ENCODE measurements around the gene GSS.
"Not testable (repeated sequence)": the region's sequence is repeated elsewhere in the genome, so short reads cannot be mapped to it uniquely, and the experiment has no call there.

Gene GSS

GRCh38 chr20:34898129-34898528, 57.5 kb downstream of the GSS start:
- H3K4ac ChIP-seq (ENCODE audit: low read depth, low read length); H2AK5ac ChIP-seq (ENCODE audit: low read length); H3K4me3 ChIP-seq (ENCODE audit: low read length); H2BK5ac ChIP-seq (ENCODE audit: low read length); H4K8ac ChIP-seq (ENCODE audit: low read depth, low read length); H3K23ac ChIP-seq (ENCODE audit: low read length); H4K5ac ChIP-seq (ENCODE audit: low read length); H3K79me1 ChIP-seq (ENCODE audit: low read length); H3K9ac ChIP-seq (ENCODE audit: low read length); H3K79me2 ChIP-seq (ENCODE audit: control insufficient read depth, insufficient read depth, low read length); H3K36me3 ChIP-seq (ENCODE audit: control insufficient read depth, insufficient read depth, low read length); H3K18ac ChIP-seq (ENCODE audit: low read length); H2BK15ac ChIP-seq (replicated peaks; ENCODE audit: low read depth); H3K27ac ChIP-seq (ENCODE audit: low read depth, low read length); H3K27me3 ChIP-seq (ENCODE audit: insufficient read depth, low read length, poor library complexity); H3K4me1 ChIP-seq (ENCODE audit: control insufficient read depth, low read depth, low read length); H3K56ac ChIP-seq (ENCODE audit: low read length); H2BK120ac ChIP-seq (ENCODE audit: low read depth, low read length); DNase-seq; H3K4me2 ChIP-seq (ENCODE audit: low read length): not testable (repeated sequence)
- WGBS (ENCODE audit: extremely low coverage, insufficient coverage, low lambda C conversion rate): no CpG with 5 or more reads among the region's 3 CpGs

DNA sequence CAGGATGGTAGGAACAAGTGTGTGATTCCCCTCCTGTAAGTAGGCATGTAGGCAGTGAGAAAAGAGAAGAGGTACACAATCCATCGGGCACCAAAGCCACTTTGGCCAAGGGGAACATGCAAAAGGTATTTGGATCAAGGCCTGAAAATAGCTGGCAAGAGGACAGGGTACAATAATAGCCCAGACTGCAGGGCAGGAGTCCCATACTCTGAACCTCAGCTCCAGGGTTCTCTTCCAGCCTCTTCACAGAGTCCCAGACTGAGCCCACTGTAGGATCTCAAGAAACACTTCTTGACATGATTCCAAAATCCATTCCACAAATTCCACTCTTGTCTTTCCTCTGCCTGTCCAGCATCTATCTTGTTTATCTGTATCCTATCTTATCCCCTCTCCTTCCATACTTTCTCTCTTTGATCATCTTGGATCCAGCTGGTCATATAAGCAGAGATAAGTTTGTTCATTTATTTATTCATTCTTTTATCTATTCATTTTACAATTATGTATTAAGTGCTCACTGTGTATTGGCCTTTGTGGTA, 59.5 kb downstream of the GSS start:
- Histone ChIP-seq H2AK5ac (ENCODE audit: low read length) (no peak overlapping the region), H3K4me3 (ENCODE audit: low read length) (no peak overlapping the region), H3K79me1 (ENCODE audit: low read length) (no peaks in the 10 kb centered on the region), H2BK15ac (replicated peaks; ENCODE audit: low read depth) (no peak overlapping the region), H3K4ac (ENCODE audit: low read depth, low read length) (no peak overlapping the region), H3K4me2 (ENCODE audit: low read length) (no peak overlapping the region), H3K27me3 (ENCODE audit: insufficient read depth, low read length, poor library complexity) (no peaks in the 10 kb centered on the region), H3K36me3 (ENCODE audit: control insufficient read depth, insufficient read depth, low read length) (no peaks in the 10 kb centered on the region), H3K4me1 (ENCODE audit: control insufficient read depth, low read depth, low read length) (no peaks in the 10 kb centered on the region), H4K8ac (ENCODE audit: low read depth, low read length) (no peak overlapping the region), H3K9ac (ENCODE audit: low read length) (no peak overlapping the region), H2BK5ac (ENCODE audit: low read length) (no peak overlapping the region), H2BK120ac (ENCODE audit: low read depth, low read length) (no peak overlapping the region), H3K23ac (ENCODE audit: low read length) (no peak overlapping the region), H3K79me2 (ENCODE audit: control insufficient read depth, insufficient read depth, low read length) (no peaks in the 10 kb centered on the region), H4K5ac (ENCODE audit: low read length) (no peak overlapping the region), H3K56ac (ENCODE audit: low read length) (no peak overlapping the region), H3K18ac (ENCODE audit: low read length) (no peak overlapping the region), H3K27ac (ENCODE audit: low read depth, low read length) (no peak overlapping the region)
- no peak for DNase-seq
- no CpG with 5 or more reads among the region's 1 CpG for WGBS (ENCODE audit: extremely low coverage, insufficient coverage, low lambda C conversion rate)

DNA sequence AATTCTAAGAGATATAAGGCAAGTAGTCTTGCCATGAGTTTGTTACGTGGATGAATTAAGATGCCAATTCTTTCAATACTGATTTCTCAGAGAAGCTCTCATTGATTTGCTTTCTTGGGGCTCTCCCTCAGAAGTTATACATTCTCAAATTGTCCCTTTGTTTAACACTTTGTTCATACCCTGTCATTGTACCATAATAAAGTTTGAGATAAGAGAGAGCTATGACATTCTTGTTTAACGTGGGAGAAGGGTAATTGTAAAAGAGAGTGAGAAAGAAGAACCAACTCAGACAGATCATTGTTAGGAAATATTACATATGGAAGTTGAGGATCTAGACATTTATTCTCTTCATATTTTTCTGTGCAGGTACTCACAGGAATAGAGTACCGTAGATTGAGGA, 60.1 kb downstream of the GSS start:
- H3K79me2 ChIP-seq (ENCODE audit: control insufficient read depth, insufficient read depth, low read length): no peaks in the 10 kb centered on the region
- no peak overlapping the region for H3K23ac ChIP-seq (ENCODE audit: low read length)
- H3K9ac ChIP-seq (ENCODE audit: low read length): no peak overlapping the region
- no peaks in the 10 kb centered on the region for H3K36me3 ChIP-seq (ENCODE audit: control insufficient read depth, insufficient read depth, low read length)
- H3K4me3 ChIP-seq (ENCODE audit: low read length): no peak overlapping the region
- no peak overlapping the region for H4K5ac ChIP-seq (ENCODE audit: low read length)
- H3K27me3 ChIP-seq (ENCODE audit: insufficient read depth, low read length, poor library complexity): no peaks in the 10 kb centered on the region
- H3K27ac ChIP-seq (ENCODE audit: low read depth, low read length): no peak overlapping the region
- H3K4me2 ChIP-seq (ENCODE audit: low read length): no peak overlapping the region
- H2AK5ac ChIP-seq (ENCODE audit: low read length): no peak overlapping the region
- H2BK5ac ChIP-seq (ENCODE audit: low read length): no peak overlapping the region
- H3K4me1 ChIP-seq (ENCODE audit: control insufficient read depth, low read depth, low read length): no peaks in the 10 kb centered on the region
- H2BK120ac ChIP-seq (ENCODE audit: low read depth, low read length): no peak overlapping the region
- H3K79me1 ChIP-seq (ENCODE audit: low read length): no peaks in the 10 kb centered on the region
- DNase-seq: no peak
- no peak overlapping the region for H3K18ac ChIP-seq (ENCODE audit: low read length)
- WGBS (ENCODE audit: extremely low coverage, insufficient coverage, low lambda C conversion rate): no CpG with 5 or more reads among the region's 3 CpGs
- no peak overlapping the region for H3K4ac ChIP-seq (ENCODE audit: low read depth, low read length)
- no peak overlapping the region for H3K56ac ChIP-seq (ENCODE audit: low read length)
- H4K8ac ChIP-seq (ENCODE audit: low read depth, low read length): no peak overlapping the region
- H2BK15ac ChIP-seq (replicated peaks; ENCODE audit: low read depth): no peak overlapping the region

GRCh38 chr20:34894723-34895122, 60.9 kb downstream of the GSS start:
- H4K5ac ChIP-seq (ENCODE audit: low read length): no peak overlapping the region
- no peaks in the 10 kb centered on the region for H3K36me3 ChIP-seq (ENCODE audit: control insufficient read depth, insufficient read depth, low read length)
- DNase-seq: no peak
- no peak overlapping the region for H3K56ac ChIP-seq (ENCODE audit: low read length)
- H3K4me1 ChIP-seq (ENCODE audit: control insufficient read depth, low read depth, low read length): no peaks in the 10 kb centered on the region
- no peak overlapping the region for H4K8ac ChIP-seq (ENCODE audit: low read depth, low read length)
- no peaks in the 10 kb centered on the region for H3K79me2 ChIP-seq (ENCODE audit: control insufficient read depth, insufficient read depth, low read length)
- no peak overlapping the region for H2BK120ac ChIP-seq (ENCODE audit: low read depth, low read length)
- no peak overlapping the region for H3K4me2 ChIP-seq (ENCODE audit: low read length)
- no peak overlapping the region for H2BK15ac ChIP-seq (replicated peaks; ENCODE audit: low read depth)
- no peaks in the 10 kb centered on the region for H3K79me1 ChIP-seq (ENCODE audit: low read length)
- H3K23ac ChIP-seq (ENCODE audit: low read length): no peak overlapping the region
- no peak overlapping the region for H3K9ac ChIP-seq (ENCODE audit: low read length)
- H3K4ac ChIP-seq (ENCODE audit: low read depth, low read length): no peak overlapping the region
- no peak overlapping the region for H2BK5ac ChIP-seq (ENCODE audit: low read length)
- no CpG with 5 or more reads among the region's 1 CpG for WGBS (ENCODE audit: extremely low coverage, insufficient coverage, low lambda C conversion rate)
- H3K4me3 ChIP-seq (ENCODE audit: low read length): no peak overlapping the region
- no peaks in the 10 kb centered on the region for H3K27me3 ChIP-seq (ENCODE audit: insufficient read depth, low read length, poor library complexity)
- no peak overlapping the region for H2AK5ac ChIP-seq (ENCODE audit: low read length)
- H3K18ac ChIP-seq (ENCODE audit: low read length): no peak overlapping the region
- no peak overlapping the region for H3K27ac ChIP-seq (ENCODE audit: low read depth, low read length)

- H3K4me1 ChIP-seq (ENCODE audit: control insufficient read depth, low read depth, low read length): no peaks in the 10 kb centered on the region
- H3K27ac ChIP-seq (ENCODE audit: low read depth, low read length): no peak overlapping the region
- no peaks in the 10 kb centered on the region for H3K79me1 ChIP-seq (ENCODE audit: low read length)
- no peak overlapping the region for H3K4ac ChIP-seq (ENCODE audit: low read depth, low read length)
- H3K56ac ChIP-seq (ENCODE audit: low read length): no peak overlapping the region
- H3K36me3 ChIP-seq (ENCODE audit: control insufficient read depth, insufficient read depth, low read length): no peaks in the 10 kb centered on the region
- no CpG with 5 or more reads among the region's 2 CpGs for WGBS (ENCODE audit: extremely low coverage, insufficient coverage, low lambda C conversion rate)
- no peak overlapping the region for H3K4me2 ChIP-seq (ENCODE audit: low read length)
- no peak overlapping the region for H4K5ac ChIP-seq (ENCODE audit: low read length)
- H3K23ac ChIP-seq (ENCODE audit: low read length): no peak overlapping the region
- no peaks in the 10 kb centered on the region for H3K27me3 ChIP-seq (ENCODE audit: insufficient read depth, low read length, poor library complexity)
- DNase-seq: no peak
- H3K9ac ChIP-seq (ENCODE audit: low read length): no peak overlapping the region
- H3K79me2 ChIP-seq (ENCODE audit: control insufficient read depth, insufficient read depth, low read length): no peaks in the 10 kb centered on the region
- no peak overlapping the region for H2BK120ac ChIP-seq (ENCODE audit: low read depth, low read length)
- H2BK15ac ChIP-seq (replicated peaks; ENCODE audit: low read depth): no peak overlapping the region
- H2BK5ac ChIP-seq (ENCODE audit: low read length): no peak overlapping the region
- no peak overlapping the region for H3K4me3 ChIP-seq (ENCODE audit: low read length)
- no peak overlapping the region for H4K8ac ChIP-seq (ENCODE audit: low read depth, low read length)
- H2AK5ac ChIP-seq (ENCODE audit: low read length): no peak overlapping the region
- no peak overlapping the region for H3K18ac ChIP-seq (ENCODE audit: low read length)
Observed at GRCh38 chr20:34892671-34893070, 62.9 kb downstream of the GSS start.

Data from mesendoderm (in vitro differentiated cells).